Fibroblast of villous mesenchyme (primary cell): ENCODE measurements around the gene PAK5. TPM values are rescaled to one million over a fixed set of nuclear protein-coding genes. Genes with fewer than 3 reads are reported as not detected.

ENCODE experiments used
- DNase-seq: peaks from one replicate; pipeline ENCODE4 v3.0.0-alpha.2; 2010; ENCODE audit warnings: low read depth
- H3K4me3 ChIP-seq: 2 replicates; pipeline ENCODE4 v1.5.1; 2011; ENCODE audit warnings: low read depth, mild to moderate bottlenecking, low read length
- CTCF ChIP-seq: IDR thresholded peaks from 2 replicates; pipeline ENCODE4 v1.5.1; 2012; ENCODE audit warnings: low read depth, mild to moderate bottlenecking, low read length; ENCODE audit not compliant: insufficient read depth
- total RNA-seq: library from RNA; depleted of rRNA; stranded (reverse); fragments of >200 nt; gene quantifications from 2 replicates; pipeline ENCODE4 v1.2.3, GENCODE V29; 2012

The PAK5 gene
- total RNA-seq, 1 donor: not detected

GRCh38 chr20:9503526-9504245 is 335.2 kb downstream of the PAK5 start:
- TF ChIP-seq CTCF: no peak
- peak; percentile 13 for DNase-seq
- no peak overlapping the region for H3K4me3 ChIP-seq

GRCh38 chr20:9501473-9501872 is 337.4 kb downstream of the PAK5 start:
- no peak overlapping the region for H3K4me3 ChIP-seq
- no peak for TF ChIP-seq CTCF
- DNase-seq: no peak

GRCh38 chr20:9500121-9500520 is 338.8 kb downstream of the PAK5 start:
- no peak for TF ChIP-seq CTCF
- DNase-seq: no peak
- H3K4me3 ChIP-seq: no peak overlapping the region

GRCh38 chr20:9499126-9499899 is 339.6 kb downstream of the PAK5 start:
- DNase-seq: no peak
- TF ChIP-seq CTCF: no peak
- H3K4me3 ChIP-seq: no peak overlapping the region

GRCh38 chr20:9498322-9498721 is 340.6 kb downstream of the PAK5 start:
- H3K4me3 ChIP-seq: no peak overlapping the region
- no peak for DNase-seq
- no peak for TF ChIP-seq CTCF

GRCh38 chr20:9496155-9496554 is 342.7 kb downstream of the PAK5 start:
- DNase-seq: no peak
- no peak for TF ChIP-seq CTCF
- H3K4me3 ChIP-seq: no peak overlapping the region
